HG03064 (cell line): ENCODE data around the gene PDCD11.

ENCODE experiments used
- ATAC-seq: cut with Tn5 transposase; IDR thresholded peaks from one replicate; pipeline ENCODE4 v1.9.1; 2021; ENCODE audit warnings: low read depth; ENCODE audit not compliant: unreplicated experiment

PDCD11 gene

DNA sequence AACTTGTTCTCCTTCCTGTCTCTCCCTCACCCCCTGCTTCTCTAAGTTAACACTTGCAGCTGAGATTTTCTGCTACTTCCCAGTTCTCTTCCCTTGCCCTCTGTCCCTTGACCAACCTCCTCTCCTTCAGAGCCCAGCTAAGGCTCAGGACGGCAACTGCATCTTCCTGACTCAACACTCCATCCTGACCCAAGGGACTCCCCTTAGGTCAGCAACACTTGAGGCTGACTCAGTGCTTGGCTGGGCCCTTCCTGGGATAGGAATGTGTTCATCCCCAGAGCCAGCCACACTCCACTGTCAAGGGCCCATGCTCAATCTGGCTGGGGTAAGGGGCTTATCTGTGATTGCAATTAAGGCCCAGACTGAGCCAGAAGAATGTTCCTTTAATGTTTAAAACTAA lies 52.3 kb downstream of the PDCD11 start:
- no peak for ATAC-seq

- no peak for ATAC-seq
Measured at GRCh38 chr10:103449208-103450144, 53.0 kb downstream of the PDCD11 start.

- no peak for ATAC-seq
Measured at GRCh38 chr10:103450201-103450695, 53.8 kb downstream of the PDCD11 start.

DNA sequence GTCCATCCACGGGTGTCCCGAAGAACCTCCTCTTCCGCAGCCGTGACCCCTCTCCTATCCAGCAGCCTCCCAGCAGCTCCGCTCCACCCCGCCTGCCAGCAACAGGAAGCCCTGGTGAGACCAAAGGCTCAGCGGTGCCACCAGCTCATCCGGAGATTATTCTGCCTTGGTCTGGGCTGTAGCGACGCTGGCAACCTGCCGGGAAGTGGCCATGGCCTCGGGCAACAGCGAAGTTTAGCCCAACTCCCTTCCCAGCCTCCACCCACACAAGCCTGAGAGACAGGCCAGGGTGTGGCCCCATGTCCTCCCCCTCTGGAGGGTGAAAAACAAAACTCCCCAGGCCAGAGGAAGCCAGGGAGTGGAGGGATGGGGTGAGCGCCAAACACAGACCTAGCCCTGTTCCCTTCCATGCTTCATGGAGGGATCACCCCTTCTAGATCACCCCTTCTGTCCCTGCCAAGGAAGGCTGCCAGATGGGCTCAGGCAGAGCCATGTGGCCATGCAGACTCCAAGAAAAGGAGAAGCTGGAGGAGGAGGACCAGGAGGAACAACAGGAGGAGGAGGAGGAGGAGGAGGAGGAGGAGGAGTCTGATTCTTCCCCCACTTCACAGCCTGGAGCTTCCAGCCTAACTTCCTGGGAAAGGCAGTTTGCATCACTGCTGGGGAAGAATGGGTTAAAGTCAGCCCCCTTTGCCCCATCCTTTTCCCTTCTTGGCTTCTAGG lies 54.8 kb downstream of the PDCD11 start:
- ATAC-seq: no peak

GRCh38 chr10:103451831-103452505 lies 55.5 kb downstream of the PDCD11 start, which contains the start of gene CALHM2:
TSS of gene CALHM2 (minus strand) at chr10:103452370. CDS start at chr10:103449941, 2,429 bp downstream.
- ATAC-seq: peak; percentile 62

- no peak for ATAC-seq
Measured at GRCh38 chr10:103452506-103453230, 56.2 kb downstream of the PDCD11 start.

- no peak for ATAC-seq
Measured at GRCh38 chr10:103454026-103454425, 57.6 kb downstream of the PDCD11 start.

GRCh38 chr10:103455235-103455634 lies 58.8 kb downstream of the PDCD11 start:
- no peak for ATAC-seq

- no peak for ATAC-seq
Measured at GRCh38 chr10:103456074-103456660, 59.7 kb downstream of the PDCD11 start.

DNA sequence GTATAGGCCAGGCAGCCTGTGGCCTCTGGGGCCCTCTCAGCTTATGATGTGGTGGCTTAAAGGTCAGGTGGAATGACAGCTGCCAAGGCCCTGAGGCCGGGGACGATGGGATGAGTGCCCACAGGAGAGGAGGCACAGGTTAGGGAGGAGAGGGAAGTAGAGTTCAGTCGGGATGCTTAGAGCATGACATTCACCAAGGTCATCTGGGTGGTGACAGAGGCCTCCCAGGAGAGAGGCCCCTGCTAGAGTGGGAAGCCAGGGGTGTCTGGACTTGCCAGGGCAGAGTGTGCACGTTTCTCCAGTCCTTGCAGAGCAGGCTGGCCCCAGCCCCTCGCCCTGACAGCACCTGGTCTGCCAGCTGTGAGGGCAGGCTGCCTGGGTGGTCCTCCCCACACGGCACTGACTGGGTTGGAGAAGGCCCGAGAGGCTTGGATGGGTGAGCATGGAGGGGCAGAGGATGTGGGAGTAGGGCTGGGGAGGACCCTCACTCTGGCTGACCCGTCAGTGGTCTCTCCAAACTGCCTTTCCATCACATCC lies 60.8 kb downstream of the PDCD11 start:
- no peak for ATAC-seq

GRCh38 chr10:103457896-103458583 lies 61.6 kb downstream of the PDCD11 start:
- no peak for ATAC-seq

GRCh38 chr10:103458720-103459119 lies 62.3 kb downstream of the PDCD11 start, which contains the start of gene CALHM1:
TSS of gene CALHM1 (minus strand) at chr10:103458900. CDS start at chr10:103458751, 149 bp downstream.
- no peak for ATAC-seq

DNA sequence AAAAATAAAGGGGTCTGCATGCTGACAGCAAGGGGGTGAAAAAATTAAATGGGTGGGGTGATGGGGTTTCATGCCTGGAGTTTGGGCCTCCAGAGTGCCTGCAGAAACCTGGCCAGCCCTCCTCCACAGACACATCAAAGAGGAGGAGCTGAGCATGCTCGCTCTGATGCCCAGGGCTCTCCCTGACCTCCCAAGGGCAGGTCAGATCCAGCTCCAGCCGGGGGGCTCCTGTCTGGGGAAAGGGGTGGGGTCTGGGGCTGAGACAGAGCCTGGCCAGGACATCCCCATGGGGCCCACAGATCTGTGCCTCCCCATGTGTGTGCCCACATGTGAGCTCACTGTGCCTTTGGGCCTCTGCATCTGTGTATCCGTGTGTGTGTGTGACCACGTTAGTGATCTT lies 63.2 kb downstream of the PDCD11 start:
- no peak for ATAC-seq

GRCh38 chr10:103463499-103463898 lies 67.1 kb downstream of the PDCD11 start:
- no peak for ATAC-seq

DNA sequence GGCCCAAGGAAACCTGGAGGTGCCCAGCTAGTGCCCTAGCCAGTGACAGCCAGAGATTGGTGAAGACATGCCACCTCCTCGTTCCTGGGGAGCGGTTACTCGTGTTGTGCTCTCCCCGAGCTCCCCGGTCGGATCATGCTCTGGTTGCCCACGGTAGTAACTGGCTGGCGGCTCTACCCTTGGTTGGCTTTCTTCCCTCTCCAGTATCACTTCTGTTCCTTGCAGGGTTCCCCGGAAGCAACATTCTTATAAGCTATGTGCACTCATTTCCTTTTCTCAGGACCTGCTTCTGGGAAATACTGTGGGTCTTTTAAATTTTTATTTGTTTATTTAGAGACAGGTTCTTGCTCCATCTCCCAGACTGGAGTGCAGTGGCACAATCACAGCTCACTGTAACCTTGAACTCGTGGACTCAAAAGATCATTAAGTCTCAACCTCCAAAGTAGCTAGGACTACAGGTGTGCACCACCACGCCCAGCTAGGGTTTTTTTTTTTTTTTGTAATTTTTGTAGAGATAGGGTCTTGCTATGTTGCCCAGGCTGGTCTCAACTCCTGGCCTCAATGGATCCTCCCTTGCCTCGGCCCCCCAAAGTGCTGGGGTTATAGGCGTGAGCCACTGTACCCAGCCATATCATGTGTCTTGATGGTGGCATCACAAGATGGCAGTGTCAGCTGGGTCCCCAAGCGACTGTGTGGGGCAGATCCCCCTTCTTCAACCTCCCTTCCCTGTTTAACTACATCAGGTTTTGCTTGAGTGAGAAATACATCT lies 69.2 kb downstream of the PDCD11 start:
- ATAC-seq: no peak

- no peak for ATAC-seq
Measured at GRCh38 chr10:103466734-103467133, 70.3 kb downstream of the PDCD11 start.

- ATAC-seq: no peak
Measured at GRCh38 chr10:103467406-103467805, 71.0 kb downstream of the PDCD11 start.

DNA sequence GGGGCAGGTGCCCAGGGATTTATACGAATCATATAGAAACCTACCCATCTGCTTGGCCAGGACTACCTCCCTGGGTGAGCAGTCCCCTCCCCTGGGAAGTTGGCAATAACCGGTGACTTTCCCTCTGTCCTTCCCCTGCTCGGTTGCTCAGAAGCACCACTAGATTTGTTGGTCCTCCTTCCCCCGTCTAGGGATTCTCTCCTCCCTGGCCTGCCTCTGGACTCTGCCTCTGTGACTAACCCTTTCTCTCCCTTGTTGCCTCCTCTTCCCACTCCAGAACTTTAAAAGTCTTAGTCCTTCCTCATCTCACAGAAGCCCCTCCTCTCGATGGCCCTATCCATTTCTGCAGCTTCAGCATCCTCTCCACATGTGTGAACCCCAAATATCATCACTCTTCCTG lies 72.8 kb downstream of the PDCD11 start:
- no peak for ATAC-seq
